Kidney tubule cell (primary cell): ENCODE data around the gene APLP1.
"Not testable (repeated sequence)": the region's sequence is repeated elsewhere in the genome, so short reads cannot be mapped to it uniquely, and the experiment has no call there.

Experiments
- DNase-seq: peaks from one replicate; pipeline ENCODE4 v3.0.0-alpha.2; 2018; ENCODE audit warnings: low spot score

Gene APLP1

DNA sequence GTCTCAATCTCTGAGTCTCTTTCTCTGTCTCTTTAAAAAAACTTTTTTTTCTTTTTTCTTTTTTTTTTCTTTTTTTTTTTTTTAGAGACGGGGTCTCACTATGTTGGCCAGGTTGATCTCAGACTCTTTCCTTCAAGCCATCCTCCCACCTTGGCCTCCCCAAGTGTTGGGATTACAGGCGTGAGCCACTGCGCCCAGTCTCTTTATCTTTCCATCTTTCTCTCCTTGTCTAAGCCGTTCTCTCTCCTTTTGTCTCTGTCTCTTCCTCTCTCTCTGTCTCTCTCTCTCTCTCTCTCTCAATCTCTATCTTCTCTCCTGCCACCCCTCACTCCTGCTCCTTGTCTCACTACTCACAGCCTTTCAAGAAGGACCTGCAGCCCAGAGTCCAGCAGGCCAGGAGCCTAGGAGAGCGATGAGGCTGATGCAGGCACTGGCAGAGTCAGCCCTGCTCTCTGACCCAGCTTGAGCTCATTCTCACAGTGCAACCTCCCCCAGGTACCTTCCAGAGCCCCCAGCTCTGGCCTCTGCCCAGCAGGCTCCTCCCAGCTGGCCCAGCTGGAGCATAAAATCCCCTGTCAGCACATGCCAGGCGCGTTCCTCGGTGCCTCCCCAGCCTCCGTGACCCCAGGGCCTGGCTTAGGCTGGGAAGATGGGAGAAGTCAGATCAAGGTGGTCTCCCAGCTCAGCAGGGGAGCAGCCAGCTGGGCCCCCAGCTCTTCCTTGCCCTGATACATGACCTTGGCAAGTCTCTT, 16.2 kb upstream of the APLP1 start, which contains the start of gene NPHS1:
Gene NPHS1, minus strand, starts transcription at position 476 of the 752 bp plus-strand sequence. CDS start 667 bp downstream, outside the sequence.
- no peak for DNase-seq

DNA sequence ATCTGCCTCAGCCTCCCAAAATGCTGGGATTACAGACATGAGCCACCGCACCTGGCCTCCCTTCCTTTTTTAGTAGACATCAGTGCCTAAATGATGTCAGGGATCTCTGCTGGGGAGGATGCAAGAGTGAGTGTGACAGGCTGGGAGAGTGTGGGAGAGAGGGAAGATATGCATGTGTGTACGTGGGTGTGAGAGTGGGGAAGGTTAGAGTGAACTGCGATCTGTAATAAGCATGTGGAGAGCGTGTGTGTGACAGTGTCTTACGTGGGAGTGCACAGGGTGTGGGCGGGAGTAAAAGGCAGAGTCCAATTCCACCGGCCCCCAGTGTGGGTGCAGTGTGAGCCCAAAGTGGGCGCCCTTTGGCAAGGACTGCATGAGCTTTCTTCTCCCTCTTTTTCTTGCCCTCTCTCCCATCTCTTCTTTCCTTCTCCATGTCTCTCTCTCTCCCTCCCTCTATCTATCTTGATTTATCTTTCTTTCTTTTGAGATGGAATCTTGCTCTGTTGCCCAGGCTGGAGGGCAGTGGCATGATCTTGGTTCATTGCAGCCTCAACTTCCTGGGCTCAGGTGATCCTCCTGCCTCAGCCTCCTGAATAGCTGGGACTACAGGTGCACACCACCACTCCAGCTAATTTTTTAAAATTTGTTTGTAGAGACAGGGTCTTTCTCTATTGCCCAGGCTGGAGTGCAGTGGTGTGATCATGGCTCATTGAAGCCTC, 15.2 kb upstream of the APLP1 start:
- DNase-seq: no peak

DNA sequence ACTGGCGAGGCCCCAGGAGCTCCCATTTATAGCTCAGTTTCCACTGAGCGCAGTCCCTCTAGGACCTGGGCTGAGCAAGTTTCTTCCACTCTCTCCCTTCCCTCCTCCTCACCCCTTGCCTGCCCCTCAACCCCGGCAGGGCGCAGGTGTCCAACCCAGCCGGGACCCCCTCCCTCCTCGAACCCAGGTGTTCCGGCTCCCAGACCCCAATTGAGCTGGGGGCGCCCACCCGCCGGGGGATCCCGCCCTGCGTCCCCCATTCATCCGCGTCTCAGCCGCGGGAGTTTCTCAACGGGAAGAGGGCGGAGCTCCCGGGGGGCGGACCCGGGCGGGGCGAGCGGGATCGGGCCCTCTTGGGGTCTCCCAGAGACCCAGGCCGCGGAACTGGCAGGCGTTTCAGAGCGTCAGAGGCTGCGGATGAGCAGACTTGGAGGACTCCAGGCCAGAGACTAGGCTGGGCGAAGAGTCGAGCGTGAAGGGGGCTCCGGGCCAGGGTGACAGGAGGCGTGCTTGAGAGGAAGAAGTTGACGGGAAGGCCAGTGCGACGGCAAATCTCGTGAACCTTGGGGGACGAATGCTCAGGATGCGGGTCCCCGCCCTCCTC, 11.7 kb upstream of the APLP1 start, which contains the start of gene KIRREL2:
Gene KIRREL2, plus strand, starts transcription at position 366 of the 604 bp plus-strand sequence. Its CDS starts 209 bp downstream, at position 575.
- DNase-seq: no peak

DNA sequence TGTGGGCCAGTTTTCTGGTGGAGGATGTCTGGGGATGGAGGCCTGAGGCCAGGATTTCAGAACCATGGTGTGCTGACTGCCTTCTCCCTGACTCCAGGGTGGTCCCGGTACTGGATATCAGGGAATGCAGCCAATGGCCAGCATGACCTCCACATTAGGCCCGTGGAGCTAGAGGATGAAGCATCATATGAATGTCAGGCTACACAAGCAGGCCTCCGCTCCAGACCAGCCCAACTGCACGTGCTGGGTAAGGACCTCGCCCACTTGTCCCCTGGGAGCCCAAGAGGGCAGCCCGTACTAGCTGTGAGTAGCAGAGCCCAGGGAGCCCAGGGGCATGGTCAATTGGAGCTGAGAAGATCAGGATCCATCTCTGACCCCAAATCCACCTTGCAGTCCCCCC, 10.1 kb upstream of the APLP1 start:
- no peak for DNase-seq

DNA sequence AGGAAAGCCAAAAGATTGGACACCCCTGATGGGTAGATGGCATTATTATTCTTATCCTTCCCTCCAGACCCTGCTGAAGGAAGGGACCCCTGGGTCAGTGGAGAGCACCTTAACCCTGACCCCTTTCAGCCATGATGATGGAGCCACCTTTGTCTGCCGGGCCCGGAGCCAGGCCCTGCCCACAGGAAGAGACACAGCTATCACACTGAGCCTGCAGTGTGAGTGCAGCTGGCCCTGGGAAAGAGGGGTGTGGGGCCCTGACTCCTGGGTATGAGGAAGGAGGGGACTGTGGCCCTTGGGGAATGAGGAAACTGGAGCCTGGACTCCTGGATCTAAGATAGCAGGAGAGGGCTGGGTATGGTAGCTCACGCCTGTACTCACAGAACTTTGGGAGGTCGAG, 9.0 kb upstream of the APLP1 start:
- DNase-seq: no peak

DNA sequence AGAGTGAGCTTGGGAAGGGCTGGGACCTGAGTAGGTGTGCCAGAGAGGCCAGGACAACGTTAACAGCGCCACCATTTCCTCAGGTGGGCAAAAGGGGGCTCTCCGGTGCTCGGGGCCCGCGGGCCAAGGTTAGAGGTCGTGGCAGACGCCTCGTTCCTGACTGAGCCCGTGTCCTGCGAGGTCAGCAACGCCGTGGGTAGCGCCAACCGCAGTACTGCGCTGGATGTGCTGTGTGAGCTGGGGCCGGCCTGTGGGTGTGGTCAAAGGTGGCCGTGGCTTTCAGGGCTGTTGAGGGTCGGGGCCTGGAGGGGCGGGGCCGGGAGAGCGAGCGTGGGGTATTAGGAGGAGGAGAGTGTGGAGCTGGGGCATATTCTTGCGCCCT, 7.9 kb upstream of the APLP1 start:
- no peak for DNase-seq

DNA sequence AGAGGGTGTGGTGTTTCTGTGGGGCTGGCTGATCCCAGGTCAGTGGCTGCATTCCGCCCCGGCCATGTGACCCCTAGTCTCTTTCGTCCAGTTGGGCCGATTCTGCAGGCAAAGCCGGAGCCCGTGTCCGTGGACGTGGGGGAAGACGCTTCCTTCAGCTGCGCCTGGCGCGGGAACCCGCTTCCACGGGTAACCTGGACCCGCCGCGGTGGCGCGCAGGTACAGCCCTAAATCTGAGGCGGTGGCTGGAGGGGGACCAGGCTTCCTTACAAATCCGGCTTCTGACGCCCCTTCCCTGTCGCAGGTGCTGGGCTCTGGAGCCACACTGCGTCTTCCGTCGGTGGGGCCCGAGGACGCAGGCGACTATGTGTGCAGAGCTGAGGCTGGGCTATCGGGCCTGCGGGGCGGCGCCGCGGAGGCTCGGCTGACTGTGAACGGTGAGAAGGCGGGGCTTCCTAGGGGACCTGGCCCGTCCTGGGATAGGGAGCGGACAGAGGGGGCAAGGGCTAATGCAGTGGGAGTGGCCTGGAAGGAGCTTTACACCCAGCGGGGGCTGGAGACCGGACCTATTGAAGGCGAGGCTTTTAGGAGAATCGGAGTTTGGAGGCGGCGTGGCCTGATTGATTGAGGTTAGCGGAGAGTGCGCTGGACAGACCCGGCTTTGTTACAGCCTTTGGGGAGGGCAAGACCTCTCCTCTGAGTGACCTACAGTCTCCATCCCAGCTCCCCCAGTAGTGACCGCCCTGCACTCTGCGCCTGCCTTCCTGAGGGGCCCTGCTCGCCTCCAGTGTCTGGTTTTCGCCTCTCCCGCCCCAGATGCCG, 7.3 kb upstream of the APLP1 start:
- no peak for DNase-seq

DNA sequence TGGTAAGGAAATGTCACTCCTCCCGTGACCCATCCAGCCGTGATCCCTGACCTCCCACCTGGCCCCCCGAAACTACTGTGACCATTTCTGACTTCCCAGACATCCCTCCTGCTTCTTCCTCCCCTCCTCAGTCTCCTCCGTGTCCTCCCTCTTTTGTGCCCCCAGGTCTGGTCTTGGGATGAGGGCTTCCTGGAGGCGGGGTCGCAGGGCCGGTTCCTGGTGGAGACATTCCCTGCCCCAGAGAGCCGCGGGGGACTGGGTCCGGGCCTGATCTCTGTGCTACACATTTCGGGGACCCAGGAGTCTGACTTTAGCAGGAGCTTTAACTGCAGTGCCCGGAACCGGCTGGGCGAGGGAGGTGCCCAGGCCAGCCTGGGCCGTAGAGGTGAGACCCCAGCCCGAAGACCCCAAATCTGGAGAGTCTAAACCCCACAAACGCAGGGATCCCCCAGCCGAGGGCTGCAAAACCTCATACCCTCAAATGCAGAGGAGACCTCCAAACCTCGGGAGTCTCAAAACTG, 6.7 kb upstream of the APLP1 start:
- no peak for DNase-seq

DNA sequence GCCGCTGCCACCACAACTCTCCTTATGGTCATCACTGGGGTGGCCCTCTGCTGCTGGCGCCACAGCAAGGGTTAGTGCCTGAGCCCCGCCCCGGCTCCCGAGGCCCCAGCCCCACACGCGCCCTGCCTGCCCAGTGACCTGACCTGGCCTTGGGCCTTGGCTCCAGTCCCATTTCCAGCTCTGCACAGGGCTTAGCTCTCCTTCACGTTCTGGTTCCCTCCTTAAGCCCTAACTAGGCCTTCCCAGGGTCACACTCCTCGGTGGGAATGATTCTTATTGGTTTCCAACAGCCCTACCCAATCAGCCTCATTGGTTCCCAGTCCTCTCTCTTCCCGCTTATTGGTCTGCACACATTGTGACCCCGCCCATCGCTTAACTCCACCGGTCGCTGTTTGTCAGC, 5.8 kb upstream of the APLP1 start:
- DNase-seq: no peak

DNA sequence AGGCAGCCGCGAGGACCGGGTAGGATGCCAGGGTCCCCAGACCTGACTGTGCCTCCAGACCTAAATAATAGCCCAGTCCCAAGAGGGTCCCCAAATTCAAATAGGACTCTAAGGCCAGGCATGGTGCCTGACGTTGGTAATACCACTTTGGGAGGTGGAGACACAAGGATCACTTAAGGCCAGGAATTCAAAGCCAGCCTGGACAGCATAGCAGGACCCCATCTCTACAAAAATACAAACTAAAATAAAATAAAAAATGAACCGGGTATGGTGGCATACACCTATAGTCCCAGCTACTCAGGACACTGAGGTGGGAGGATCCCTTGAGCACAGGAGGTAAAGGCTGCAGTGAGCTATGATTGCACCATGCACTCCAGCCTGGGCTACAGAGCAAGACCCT, 5.4 kb upstream of the APLP1 start:
- no peak for DNase-seq

DNA sequence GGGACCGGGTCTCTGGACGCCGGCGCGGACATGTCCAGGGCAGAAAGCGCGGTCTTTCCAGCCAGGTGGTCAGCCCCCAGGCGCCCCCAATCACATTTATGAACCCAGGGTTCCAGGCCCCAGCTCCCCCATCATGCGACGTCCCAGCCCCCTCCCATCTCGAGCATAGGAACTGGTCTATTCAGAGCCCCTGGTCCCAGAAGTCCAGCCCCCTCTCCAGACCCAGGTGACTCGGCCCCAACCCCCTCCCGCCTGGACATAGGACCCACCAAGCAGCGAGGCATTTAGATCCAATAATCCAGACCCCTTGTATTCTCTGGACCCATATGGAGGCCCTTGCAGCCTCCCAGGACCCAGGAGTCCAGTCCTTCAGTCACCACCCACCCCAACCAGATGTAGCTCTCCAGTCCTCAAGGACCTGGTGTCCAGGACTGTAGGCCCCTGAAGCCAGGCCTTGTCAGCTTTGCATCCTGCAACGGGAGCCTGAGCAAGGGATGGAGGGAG, 501 bp downstream of the APLP1 start:
- DNase-seq: no peak

DNA sequence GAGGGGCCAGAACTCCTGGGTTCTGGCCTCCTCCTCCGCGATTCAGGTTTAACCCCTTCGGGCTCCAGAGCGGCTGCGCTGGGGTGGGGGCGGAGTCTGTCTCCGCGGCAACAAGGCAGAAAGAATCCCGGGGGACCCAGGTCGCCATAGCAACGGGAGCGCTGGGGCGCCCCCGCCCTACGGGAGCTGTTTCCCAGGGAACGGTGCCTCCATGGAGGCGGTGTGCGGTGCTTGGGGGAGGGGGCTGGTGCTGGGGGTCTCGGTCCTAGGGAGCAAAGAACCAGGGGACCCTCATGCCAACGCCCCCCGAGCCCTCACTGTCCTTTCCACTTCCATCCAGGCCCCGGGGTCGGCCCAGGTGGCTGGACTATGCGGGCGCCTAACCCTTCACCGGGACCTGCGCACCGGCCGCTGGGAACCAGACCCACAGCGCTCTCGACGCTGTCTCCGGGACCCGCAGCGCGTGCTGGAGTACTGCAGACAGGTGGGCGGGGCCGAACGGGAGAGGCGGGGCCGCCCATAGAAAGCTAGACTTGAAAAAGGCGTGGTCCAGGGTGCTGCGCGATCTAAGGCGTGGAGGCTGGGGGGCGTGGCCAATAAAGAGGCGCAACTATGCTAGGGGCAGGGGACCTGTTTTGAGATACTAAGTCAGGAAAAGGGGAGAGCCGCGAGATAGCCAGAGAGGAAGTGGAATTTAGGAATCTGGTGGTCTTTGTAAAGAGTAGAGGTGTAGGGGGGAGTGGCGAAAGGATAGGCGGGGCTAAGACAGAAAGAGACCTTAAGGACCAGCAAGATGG, 1.2 kb downstream of the APLP1 start:
- DNase-seq: peak; percentile 69

DNA sequence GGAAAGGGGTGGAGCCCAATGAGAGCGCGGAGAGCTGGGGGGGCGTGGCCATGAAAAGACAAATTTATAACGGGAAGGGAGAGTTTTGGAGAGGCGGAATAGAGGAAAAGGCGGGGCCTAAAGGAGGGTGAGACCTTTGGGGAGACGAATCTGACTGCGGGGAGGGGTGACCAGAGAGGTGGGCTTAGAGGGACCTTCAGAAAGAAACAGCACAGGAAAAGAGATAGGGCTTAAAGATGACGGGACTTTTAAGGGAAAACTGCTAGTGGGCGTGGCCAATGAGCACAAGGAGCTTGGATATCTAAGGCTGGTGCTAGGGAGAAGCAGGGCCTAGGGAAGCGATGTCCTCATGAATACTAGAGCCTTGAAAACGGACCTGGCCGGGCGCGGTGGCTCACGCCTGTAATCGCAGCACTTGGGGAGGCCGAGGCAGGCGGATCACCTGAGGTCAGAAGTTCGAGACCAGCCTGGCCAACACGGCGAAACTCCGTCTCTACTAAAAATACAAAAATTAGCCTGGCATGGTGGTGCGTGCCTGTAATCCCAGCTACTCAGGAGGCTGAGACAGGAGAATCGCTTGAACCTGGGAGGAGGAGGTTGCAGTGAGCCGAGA, 1.9 kb downstream of the APLP1 start:
- DNase-seq: not testable (repeated sequence)

DNA sequence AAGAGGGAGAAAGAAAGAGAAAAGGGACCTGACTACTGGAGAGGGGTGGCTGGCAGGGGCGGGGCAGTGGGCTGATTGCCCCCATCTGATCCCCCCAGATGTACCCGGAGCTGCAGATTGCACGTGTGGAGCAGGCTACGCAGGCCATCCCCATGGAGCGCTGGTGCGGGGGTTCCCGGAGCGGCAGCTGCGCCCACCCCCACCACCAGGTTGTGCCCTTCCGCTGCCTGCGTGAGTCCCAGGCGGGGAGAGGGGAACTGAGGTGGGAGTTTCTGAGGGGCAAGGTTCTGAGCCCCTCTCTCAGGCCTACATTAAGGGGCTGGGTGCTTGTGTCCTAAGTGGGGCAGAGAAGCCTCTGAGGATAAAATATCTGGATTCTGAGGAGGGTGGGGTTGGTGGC, 2.4 kb downstream of the APLP1 start:
- no peak for DNase-seq

DNA sequence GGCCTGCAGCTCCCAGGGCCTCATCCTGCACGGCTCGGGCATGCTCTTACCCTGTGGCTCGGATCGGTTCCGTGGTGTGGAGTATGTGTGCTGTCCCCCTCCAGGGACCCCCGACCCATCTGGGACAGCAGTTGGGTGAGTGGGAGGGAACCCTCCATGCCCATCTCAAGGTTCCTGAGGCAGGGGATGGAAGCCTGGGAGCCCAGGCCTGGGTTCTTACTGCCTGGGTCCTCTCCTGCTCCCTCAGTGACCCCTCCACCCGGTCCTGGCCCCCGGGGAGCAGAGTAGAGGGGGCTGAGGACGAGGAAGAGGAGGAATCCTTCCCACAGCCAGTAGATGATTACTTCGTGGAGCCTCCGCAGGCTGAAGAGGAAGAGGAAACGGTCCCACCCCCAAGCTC, 3.2 kb downstream of the APLP1 start:
- no peak for DNase-seq

DNA sequence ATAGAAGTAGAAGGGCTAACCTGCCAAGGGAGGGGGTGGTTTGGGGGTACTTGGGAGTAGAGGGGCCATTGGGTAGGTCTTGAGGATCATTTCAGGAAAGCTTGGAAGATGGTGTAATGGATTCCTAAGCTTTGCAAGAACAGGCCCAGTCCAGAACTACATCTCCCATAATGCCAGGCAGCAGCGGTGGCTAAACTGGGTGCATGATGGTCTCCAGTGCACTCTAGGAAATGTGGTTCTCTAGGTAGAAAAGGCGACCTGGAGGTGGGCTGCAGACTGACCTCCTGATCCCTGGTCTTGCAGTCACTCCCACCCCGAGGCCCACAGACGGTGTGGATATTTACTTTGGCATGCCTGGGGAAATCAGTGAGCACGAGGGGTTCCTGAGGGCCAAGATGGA, 3.8 kb downstream of the APLP1 start:
- DNase-seq: no peak

DNA sequence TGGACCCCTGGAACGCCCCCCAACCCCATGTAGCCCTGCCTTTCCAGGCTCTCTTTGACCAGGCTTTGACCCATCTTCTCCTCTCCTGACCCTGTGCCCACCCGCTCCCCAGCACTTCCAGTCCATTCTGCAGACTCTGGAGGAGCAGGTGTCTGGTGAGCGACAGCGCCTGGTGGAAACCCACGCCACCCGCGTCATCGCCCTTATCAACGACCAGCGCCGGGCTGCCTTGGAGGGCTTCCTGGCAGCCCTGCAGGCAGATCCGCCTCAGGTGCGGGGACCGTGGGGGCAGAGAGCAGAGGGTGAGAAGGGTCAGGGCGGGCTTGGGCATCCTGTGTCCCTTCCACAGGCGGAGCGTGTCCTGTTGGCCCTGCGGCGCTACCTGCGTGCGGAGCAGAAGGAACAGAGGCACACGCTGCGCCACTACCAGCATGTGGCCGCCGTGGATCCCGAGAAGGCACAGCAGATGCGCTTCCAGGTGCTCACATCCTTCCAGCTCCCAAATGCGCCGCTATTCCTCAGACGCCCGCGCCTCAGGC, 6.1 kb downstream of the APLP1 start:
- DNase-seq: no peak

DNA sequence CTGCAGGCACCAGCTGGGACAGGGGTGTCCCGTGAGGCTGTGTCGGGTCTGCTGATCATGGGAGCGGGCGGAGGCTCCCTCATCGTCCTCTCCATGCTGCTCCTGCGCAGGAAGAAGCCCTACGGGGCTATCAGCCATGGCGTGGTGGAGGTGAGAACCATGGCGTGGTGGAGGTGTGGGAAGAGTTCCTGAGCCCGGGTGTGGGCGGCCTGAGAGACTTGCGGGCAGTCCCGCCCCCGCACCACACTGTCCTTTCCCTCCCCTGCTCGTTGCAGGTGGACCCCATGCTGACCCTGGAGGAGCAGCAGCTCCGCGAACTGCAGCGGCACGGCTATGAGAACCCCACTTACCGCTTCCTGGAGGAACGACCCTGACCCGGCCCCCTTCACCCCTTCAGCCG, 10.7 kb downstream of the APLP1 start:
- DNase-seq: no peak

DNA sequence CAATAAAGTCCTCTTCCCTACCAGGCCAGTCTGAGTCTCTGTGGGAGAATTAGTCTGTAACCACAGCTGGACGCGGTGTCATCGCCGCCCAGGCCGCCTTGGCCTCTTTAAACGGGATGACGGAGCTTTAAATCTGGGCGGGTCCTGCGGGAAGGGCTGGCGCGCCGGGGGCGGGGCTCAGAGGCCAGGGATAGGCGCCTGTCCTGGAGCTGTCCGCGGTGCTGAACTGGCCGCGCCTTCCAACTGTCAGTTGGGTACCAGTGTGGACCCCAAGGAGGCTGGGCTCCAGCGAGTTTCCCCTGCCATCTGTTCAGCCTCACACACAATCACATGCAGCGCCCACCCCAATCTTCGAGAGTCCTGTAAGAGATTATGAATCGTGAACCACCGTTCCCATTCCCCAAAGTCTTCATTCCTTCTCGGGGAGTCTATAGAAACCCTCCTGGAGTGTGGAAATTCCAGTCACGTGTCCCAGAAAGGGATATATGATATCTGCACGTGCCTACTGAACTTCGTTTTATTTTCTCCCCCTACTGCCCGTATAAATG, 11.5 kb downstream of the APLP1 start:
- peak; percentile 89 for DNase-seq
